Fibroblast of pulmonary artery (primary cell): ENCODE data around the gene CD52.

Source experiments
- DNase-seq: peaks from one replicate; pipeline ENCODE4 v3.0.0-alpha.2; 2010; ENCODE audit warnings: low read depth
- H3K4me3 ChIP-seq: replicated peaks from 2 replicates; pipeline ENCODE4 v1.5.1; 2011; ENCODE audit warnings: low read depth, mild to moderate bottlenecking, control low read depth, low read length, moderate library complexity
- CTCF ChIP-seq: IDR thresholded peaks from 2 replicates; pipeline ENCODE4 v1.5.1; 2011; ENCODE audit warnings: mild to moderate bottlenecking, control low read depth, low read length, inconsistent platforms; ENCODE audit errors: missing control alignments

The CD52 gene

DNA sequence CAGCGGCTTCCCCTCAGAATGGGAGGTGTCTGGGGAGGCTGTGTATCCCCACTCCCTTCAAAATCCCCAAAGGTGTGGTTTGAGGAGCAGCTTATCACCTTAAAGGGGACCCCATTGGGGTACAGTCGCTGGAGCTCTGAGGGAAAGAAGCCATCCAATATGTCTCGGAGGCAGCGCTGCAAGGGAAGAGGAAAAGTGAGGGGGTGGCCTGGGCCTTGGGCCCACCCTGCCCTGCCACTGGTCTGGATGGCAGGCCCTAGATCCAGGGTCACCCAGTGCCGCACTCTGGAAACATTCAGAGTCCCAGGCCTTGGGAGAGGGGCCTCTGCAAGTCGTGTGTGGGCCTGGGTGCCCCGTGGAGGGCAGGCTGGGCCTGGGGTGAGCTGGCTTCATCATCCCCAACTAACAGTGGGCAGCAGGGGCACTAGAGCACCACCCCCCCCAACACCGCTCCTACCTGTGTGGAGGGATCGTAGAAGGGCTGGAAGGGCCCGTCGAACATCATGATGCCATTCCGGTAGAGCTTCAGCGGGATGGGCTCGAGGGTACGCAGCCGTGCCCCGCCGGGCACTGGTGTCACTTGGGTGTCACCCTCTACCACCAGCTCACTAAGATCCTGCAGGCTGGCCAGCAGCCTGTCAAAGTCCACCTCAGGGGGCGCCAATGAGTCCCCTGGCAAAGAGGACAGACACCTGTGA is 32.2 kb upstream of the CD52 start:
- no peak overlapping the region for H3K4me3 ChIP-seq
- TF ChIP-seq CTCF: peak; percentile 30
- DNase-seq: no peak

DNA sequence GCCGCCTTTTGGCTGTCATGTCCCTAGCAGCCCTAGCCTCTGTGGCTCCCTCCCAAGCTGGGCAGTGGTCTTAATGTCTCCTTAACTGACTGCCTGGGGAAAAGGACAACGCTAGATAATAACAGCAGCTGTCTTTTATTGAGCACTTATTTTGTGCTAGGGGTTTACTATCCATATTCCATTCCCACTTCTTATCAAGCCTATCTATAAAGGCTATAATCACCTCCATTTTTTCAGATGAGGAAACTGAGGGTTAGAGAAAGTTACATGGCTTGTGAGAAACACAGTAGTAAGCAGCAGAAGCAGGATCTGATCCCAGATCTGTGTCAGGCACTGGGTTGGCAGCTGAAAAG is 31.7 kb upstream of the CD52 start:
- H3K4me3 ChIP-seq: no peak overlapping the region
- DNase-seq: no peak
- no peak for TF ChIP-seq CTCF

DNA sequence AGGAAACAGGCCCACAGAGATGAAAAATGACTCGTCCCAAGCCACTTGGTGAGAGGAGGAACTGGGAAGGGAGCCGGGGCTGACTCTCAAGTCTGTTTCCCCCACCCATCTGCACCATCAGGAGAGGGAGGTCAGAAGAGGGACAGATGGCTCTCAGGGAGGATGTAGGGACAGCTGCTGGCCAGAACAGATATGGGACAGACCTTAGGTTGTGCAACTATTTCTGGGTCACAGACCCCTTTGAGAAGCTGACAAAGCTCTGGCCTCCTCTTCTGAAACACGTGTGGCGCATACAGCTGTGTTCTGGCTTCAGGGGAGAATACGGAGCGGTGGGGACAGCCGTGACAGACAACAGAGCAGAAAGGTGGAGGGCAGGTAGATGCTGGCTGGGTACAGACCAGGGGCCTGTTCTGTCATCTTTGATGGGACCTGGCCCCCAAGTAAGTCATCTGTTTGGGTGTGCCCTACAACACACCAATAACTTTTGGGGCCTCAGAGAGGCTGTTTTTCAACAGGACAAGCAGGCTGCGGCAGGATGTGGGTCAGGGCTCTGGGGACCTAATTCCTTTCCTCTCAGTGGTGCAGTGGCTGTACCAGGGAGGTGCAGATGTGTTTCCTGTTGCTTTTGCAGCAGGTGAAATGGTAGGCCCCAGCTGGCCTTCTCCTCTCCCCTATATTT is 30.6 kb upstream of the CD52 start:
- no peak overlapping the region for H3K4me3 ChIP-seq
- no peak for TF ChIP-seq CTCF
- no peak for DNase-seq

GRCh38 chr1:26287811-26288210 is 29.9 kb upstream of the CD52 start:
- DNase-seq: no peak
- no peak overlapping the region for H3K4me3 ChIP-seq
- no peak for TF ChIP-seq CTCF

GRCh38 chr1:26288311-26288941 is 29.3 kb upstream of the CD52 start:
- H3K4me3 ChIP-seq: no peak overlapping the region
- no peak for TF ChIP-seq CTCF
- DNase-seq: no peak

DNA sequence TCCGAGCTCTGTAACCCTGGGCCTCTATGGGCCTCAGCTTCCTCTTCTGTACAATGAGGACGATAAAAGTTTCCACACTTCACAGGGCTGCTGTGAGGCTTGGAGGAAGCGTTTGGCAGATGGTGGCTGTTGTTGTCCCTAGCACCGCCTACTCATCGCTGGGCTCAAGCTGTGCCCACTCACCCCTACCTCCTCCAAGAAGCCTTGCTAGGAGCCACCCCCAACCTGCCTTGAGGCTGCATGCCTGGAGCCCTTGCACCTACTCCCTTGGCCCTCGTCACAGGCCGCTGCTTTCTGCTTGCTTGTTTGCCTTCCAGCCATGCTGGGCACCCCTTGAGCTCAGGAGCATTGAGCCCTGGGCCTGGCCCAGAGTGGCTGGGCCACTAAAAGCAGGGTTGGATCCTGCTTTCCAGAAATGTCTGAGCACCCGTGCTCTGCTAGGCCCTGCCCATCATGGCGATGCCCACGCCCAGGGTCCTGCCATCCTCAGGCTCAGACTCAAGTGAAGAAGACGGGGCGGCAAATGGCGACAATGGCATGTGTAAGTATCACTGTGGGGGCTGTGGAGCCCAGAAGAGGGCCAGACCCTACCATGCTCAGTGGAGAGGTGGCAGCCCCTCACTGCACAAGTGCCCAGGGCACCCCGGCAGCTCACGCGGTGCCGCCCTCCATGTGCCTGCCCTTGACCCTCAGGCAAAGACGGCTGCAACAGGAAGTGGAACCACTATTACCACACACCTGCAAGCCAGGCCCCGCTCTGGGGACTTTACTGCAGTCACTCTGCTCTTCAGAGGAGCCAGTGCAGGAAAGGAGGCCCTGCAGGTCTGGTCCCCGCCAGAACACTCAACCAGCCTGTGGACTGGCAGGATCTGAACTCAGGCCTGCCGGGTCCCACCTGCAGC is 28.3 kb upstream of the CD52 start:
- no peak for DNase-seq
- no peak for TF ChIP-seq CTCF
- no peak overlapping the region for H3K4me3 ChIP-seq
